NCI-H128 (cell line): ENCODE measurements around the gene NADK2.
"Not testable (repeated sequence)": the region's sequence is repeated elsewhere in the genome, so short reads cannot be mapped to it uniquely, and the experiment has no call there.

Experiments used
- DNase-seq: peaks from one replicate; lab custom pipeline; 2025; ENCODE audit not compliant: unreplicated experiment; lab: John Stamatoyannopoulos, UW

Gene NADK2

DNA sequence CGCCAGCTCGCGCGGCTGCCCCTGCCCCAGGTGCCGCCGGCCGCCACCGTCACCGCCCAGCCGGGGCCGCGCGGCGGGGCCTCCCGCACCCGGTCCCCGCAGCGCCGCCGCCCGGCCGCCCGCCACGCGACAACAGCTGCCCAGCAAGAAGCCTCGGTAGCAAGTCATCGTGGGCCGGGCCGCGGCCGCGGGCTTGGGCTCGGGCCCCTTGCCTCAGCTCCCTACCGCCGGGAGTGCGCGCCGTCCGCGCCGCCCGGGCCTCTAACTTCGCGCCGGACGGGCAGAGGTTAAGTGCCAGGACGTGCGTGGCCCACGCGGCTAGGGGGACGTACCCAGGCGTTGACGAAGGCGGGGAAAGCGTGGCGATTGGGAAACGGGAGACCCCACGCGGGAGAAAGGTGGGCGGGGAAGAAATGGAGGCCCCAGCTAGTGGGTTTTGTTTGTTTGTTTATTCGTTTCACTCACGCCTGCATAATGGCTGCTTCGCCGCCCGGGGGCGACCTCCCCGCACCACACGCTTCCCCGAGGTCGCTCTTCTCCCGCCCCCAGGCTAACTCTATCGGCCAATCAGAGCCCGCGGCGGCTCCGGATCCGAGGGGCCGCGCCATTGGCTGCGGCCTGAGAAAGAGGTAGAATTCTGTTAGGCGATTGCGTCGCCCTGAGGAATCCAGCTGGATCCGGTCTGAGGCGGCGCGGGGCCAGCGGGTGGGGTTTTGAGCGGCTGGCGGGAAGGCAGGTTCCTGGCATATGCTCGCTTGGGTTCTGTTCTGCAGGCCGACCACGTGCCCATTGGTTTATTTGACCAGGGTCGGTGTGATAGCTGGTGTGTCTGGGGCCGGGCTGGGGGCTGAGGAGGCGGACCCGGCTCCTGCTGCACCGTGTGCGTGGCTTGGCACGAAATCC, at the start of gene NADK2:
NADK2 (minus strand) TSS at position 295 of the 903 bp plus-strand sequence; CDS start at position 168, 127 bp downstream.
- DNase-seq, result peak; percentile 91

- no peak for DNase-seq
These were observed 44.3 kb upstream of the NADK2 start for GRCh38 chr5:36285837-36286615.

DNA sequence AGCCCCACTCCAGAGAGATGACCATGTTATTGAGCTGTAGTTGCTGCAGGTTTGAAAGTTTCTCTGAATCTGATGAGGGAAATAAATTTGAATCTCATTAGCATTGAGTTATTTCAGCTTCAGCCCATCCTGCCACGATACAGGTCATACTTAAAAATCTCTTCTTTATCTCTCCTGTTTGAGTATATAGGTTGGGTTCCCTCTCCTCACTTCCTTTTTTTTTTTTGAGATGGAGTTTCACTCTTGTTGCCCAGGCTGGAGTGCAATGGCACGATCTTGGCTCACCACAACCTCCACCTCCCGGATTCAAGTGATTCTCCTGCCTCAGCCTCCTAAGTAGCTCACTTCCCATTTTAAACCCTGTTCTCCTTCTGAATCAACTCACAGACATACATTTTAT, 42.0 kb upstream of the NADK2 start:
- DNase-seq, result not testable (repeated sequence)

GRCh38 chr5:36281626-36282025, 39.9 kb upstream of the NADK2 start:
- no peak for DNase-seq

GRCh38 chr5:36279054-36279698, 37.5 kb upstream of the NADK2 start:
- no peak for DNase-seq

GRCh38 chr5:36277521-36278176, 35.9 kb upstream of the NADK2 start:
- no peak for DNase-seq

DNA sequence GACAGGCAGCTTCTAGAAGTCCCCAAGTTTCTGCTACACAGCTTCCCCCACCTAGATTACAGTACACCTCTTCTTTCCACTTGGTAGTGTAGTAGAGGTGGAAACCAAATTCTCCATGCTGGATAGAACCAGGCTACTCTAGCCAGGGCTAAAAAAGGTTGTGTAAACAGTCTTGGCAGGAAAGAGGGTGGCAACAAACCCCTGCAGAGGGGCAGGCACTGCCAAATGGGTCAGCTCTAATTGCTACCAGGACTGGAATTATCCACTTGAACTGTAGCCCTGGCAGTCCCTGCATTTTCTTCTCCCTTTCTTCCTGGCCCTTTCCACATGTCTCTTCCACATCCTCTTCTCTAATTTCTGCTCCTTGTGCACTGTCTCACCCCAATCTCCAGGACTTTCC, 35.1 kb upstream of the NADK2 start:
- no peak for DNase-seq

DNA sequence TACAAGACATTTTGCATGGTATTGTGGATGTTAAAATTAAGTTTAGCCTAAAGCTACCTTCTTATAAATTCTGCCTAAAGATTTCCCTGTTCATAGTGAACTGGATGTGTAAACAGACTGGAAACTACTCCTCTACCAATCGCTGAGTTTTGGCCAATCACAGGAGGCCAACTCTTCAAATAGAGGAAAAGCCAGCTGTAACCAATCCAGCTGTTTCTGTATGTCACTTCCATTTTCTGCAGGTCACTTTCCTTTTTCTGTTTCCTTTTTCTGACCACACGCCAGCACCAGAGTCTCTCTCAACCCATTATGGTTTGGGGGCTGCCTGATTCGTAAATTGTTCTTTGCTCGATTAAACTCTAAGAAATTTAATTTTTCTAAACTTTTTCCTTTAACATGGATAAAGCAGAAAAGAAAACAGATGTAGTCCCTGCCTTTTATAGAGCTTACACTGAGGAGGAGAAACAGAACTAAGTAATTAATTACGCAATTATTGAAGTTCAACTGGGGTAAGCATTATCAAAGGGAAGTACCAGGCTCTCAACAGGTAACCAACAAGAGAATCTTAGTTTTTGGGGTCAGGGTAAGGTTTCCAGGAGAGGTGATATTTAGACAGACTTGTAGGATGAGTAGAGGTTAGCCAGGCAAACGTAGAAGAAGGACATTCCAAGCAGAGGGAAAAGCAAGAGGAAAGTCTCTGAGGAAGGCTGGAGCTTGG, 32.2 kb upstream of the NADK2 start:
- no peak for DNase-seq

DNA sequence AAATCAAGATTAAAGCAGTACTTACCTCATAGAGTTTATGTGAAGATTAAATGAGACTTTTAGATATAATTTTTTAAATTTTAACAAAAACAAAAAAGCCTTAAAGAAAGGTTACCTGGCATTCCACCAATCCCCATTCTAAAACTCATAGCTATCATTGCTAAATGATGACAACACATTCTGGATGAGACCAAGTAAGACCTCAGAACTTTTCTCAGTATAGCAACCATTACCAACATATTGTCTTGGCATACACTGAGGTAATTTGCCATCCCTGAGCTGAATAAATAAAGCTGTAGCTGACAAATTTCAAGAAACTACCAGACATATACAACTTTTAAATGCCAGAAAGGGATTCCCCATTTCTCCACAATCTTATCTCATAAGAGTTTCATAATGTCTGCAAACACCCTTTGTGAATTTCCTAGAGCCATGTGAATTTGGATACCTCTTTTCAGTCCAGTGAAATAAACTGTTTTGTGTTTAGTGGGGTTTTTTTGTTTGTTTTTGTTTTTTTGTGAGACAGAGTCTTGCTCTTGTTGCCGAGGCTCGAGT, 30.5 kb upstream of the NADK2 start:
- no peak for DNase-seq

DNA sequence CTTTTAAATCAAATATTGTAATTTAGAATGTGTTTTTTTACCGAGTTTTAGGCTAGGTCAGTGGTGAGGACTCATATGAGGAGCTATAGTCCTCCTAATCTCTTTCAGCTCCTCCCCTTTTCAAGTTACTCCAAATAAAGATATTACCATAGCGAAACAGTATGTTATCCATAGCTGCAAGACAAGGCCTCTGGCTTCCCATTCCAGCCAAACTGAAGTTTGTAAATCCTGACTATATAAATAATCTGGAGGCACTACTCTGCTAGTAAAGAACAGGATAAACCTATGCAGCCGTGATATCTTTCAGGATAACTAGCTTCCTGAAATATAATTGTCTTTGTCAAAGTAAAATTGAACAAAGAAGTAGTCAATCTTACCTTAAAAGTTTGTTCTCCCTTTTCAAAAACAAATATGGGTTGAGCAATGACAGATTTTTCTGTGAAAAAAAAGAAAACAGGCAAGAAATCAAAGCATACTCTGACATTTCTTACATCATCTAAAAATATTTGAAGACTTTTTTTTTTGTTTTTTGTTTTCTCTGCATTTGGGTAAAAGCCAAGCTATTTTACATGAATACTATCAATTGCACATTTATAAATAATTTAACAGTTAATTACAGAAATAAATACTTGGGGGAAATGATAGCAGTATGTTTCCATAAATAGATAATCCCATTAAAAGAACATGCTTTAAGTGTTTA, 29.3 kb upstream of the NADK2 start:
- DNase-seq, result no peak

- no peak for DNase-seq
These were observed 28.4 kb upstream of the NADK2 start for GRCh38 chr5:36270175-36270574.

- DNase-seq, result no peak
These were observed 27.8 kb upstream of the NADK2 start for GRCh38 chr5:36269478-36269877.

GRCh38 chr5:36267905-36268304, 26.2 kb upstream of the NADK2 start:
- no peak for DNase-seq

- DNase-seq, result no peak
These were observed 22.6 kb upstream of the NADK2 start for GRCh38 chr5:36264202-36264760.

GRCh38 chr5:36261186-36261585, 19.5 kb upstream of the NADK2 start:
- DNase-seq, result no peak

DNA sequence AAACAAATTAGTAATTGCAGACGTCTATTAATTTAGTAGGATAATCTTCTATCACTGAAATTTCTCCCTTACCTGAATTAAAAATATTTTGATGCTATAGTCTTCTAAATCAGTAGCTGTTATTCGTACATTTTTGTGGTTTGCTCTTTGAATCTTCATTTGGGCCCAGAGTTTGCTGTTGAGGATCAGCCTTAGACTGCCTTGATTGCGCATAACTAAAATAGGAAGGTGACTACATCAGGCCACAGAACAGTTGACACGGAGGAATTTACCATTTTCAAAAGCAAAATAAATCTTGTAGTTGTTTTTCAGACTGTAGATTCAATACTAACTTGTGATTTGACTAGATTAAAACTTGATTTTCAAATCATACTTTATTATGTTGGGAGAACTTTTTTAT, 11.8 kb upstream of the NADK2 start:
- DNase-seq, result no peak

DNA sequence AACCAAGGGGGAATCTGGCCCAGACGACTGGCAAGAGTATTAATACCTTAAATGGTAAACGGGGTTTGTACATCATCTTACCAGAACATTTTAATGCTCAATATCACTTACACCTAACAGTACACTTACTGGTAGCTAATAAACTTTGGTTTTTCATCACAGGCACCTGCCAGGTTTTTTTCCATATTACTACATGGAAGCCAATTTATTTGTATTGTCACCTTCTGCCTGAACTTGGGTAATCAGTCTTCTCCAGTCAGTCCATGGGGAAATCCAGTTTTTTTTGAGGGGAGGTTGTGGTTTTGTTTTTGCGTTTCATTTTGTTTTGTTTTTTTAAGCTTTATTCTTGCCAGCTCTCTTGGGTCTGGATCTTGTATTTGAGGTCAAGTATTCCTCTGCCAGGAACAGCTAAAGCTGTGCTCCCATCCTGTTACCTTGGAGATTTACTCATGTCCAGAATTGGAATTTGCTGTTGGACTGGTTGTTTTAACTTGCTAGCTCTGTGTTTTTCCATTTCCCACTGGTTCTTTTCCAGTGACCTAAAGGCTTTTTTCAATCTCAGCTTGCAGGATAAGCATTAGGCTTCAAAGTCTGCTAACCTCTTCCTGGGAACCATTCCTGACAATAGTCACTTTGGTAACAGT, 11.1 kb upstream of the NADK2 start:
- DNase-seq, result no peak

DNA sequence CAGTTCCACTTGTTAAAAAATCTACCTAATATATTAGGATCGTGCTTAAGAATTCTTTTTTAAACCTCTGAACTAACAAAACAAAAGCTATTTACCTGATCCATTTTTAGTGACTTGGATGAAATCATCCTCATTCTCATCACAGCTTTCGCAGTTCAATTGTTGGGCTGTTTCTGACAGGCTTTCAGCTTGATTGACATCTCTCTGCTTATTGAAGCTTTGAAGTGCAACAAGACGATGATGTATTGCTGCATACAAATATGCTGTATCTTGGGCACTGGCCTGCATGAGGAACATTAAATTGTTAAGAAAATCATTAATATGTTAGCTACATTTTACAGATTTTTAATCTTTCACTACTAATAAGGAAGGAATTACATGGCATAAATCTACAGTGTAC, 9.5 kb upstream of the NADK2 start:
- no peak for DNase-seq

DNA sequence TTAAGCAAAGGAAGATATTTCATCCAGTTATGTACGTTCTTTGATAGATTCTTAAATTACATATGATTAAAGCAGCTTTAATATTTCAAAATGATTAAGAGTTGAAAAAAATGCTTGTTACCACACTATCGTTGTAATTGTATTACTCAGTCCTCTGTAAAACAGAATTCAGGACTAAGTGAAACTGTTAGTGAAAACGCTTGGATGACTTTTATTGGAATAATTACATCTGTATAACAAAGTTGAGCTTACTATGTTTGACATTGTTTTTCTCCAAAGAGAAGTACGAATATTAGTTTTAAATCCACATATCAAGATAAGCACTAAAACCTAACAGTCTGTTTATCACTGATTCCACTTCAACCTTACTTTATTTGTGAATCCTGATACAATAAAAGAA, 8.7 kb upstream of the NADK2 start:
- DNase-seq, result no peak
